ENCODE data around the gene LAMP1. TPM values are rescaled to one million over a fixed set of nuclear protein-coding genes. Genes with fewer than 3 reads are reported as not detected.
"Not testable (repeated sequence)": the region's sequence is repeated elsewhere in the genome, so short reads cannot be mapped to it uniquely, and the experiment has no call there.

LAMP1 gene
- total and polyA plus RNA-seq, 3 experiments from 2014 or later, result 36.6 to 110 (median 97.2) TPM

DNA sequence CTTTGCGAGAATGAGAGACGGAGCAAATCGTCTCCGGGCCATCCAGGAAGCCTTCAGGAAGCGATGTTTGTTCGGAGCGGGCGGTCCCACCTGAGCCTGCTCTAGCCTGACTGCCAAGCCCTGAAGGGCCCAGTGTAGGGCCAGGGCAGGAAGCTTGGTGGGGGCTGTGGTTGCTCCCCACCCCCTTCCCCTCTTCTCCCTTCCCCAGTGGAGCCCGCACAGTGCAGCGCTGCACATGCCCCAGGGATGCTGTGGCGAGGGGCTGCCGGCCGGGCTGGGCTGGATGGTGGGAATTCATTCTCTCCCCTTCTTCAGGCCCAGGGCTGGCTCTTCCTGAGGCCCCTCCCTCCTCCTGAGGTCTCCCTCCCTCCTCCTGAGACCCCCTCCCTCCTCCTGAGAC is 74.0 kb downstream of the LAMP1 start:
- H3K36me3 ChIP-seq (ENCODE audit: insufficient read depth, low read length), result no peaks in the 10 kb centered on the region
- CTCF ChIA-PET, result no interaction called here
- no peaks in the 10 kb centered on the region for H3K27me3 ChIP-seq (ENCODE audit: insufficient read depth, low read length, poor library complexity, severe bottlenecking)
- no peaks in the 10 kb centered on the region for H3K9me3 Mint-ChIP-seq
- H3K4me3 Mint-ChIP-seq, result no peak overlapping the region
- H3K27ac ChIP-seq (ENCODE audit: low read depth, low read length), result no peak overlapping the region
- DNase-seq, result no peak
- no peak overlapping the region for H3K4me3 ChIP-seq (ENCODE audit: low read length)
- H3K9me3 ChIP-seq (ENCODE audit: low read length), result no peaks in the 10 kb centered on the region
- no peak overlapping the region for H3K27ac Mint-ChIP-seq
- no peaks in the 10 kb centered on the region for H3K36me3 Mint-ChIP-seq
- no peaks in the 10 kb centered on the region for H3K4me1 ChIP-seq (ENCODE audit: insufficient read depth, low read length)
- no peaks in the 10 kb centered on the region for H3K4me1 Mint-ChIP-seq
- POLR2A ChIA-PET, result no interaction called here
- peaks cover 9% of the 10 kb centered on the region in 2 donors for H3K27me3 Mint-ChIP-seq

DNA sequence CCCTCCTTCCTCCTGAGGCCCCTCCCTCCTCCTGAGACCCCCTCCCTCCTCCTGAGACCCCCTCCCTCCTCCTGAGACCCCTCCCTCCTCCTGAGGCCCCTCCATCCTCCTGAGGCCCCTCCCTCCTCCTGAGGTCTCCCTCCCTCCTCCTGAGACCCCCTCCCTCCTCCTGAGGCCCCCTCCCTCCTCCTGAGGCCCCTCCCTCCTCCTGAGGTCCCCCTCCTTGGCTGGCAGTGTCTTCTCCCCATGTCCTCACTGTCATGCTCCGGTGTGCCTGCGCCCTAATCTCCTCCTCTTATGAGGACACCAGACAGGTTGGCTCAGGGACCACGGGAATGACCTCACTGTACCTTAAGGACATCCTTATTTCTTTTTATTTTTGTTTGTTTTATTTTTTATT is 74.7 kb downstream of the LAMP1 start:
- H3K36me3 ChIP-seq (ENCODE audit: insufficient read depth, low read length); H3K4me3 ChIP-seq (ENCODE audit: low read length); H3K4me1 Mint-ChIP-seq; H3K27me3 ChIP-seq (ENCODE audit: insufficient read depth, low read length, poor library complexity, severe bottlenecking); H3K27ac ChIP-seq (ENCODE audit: low read depth, low read length); DNase-seq; H3K4me1 ChIP-seq (ENCODE audit: insufficient read depth, low read length); CTCF ChIA-PET; POLR2A ChIA-PET; H3K27ac Mint-ChIP-seq; H3K9me3 Mint-ChIP-seq; H3K9me3 ChIP-seq (ENCODE audit: low read length); H3K36me3 Mint-ChIP-seq; H3K4me3 Mint-ChIP-seq: not testable (repeated sequence)
- H3K27me3 Mint-ChIP-seq, result peaks cover 12% of the 10 kb centered on the region in 2 donors

Other genes starting within 250 kb of the LAMP1 start
- under 1 TPM; 0.22 to 0.29 TPM for gene F7, start 191.4 kb upstream of the LAMP1 start, total RNA-seq
- 0.14 TPM for gene F7, start 191.4 kb upstream of the LAMP1 start, polyA plus RNA-seq
- not detected for gene F10, start 174.4 kb upstream of the LAMP1 start, total RNA-seq
- not detected for gene F10, start 174.4 kb upstream of the LAMP1 start, polyA plus RNA-seq
- not detected for gene PROZ, start 138.6 kb upstream of the LAMP1 start, total RNA-seq
- not detected for gene PROZ, start 138.6 kb upstream of the LAMP1 start, polyA plus RNA-seq
- gene PCID2, start 88.6 kb upstream of the LAMP1 start, total RNA-seq, result 10 to 100 TPM; 60.1 to 62.3 TPM
- 90.4 TPM for gene PCID2, start 88.6 kb upstream of the LAMP1 start, polyA plus RNA-seq
- gene CUL4A, start 87.6 kb upstream of the LAMP1 start, total RNA-seq, result 10 to 100 TPM; 82.5 to 87.3 TPM
- gene CUL4A, start 87.6 kb upstream of the LAMP1 start, polyA plus RNA-seq, result 67.4 TPM
- gene GRTP1, start 66.9 kb downstream of the LAMP1 start, total RNA-seq, result not detected
- not detected for gene GRTP1, start 66.9 kb downstream of the LAMP1 start, polyA plus RNA-seq
- under 1 TPM; 0.84 to 0.85 TPM for gene ADPRHL1, start 156.2 kb downstream of the LAMP1 start, total RNA-seq
- 0.56 TPM for gene ADPRHL1, start 156.2 kb downstream of the LAMP1 start, polyA plus RNA-seq
- gene DCUN1D2, start 193.5 kb downstream of the LAMP1 start, total RNA-seq, result 10 to 100 TPM; 16.2 to 16.8 TPM
- gene DCUN1D2, start 193.5 kb downstream of the LAMP1 start, polyA plus RNA-seq, result 8.8 TPM

All from CD8-positive, alpha-beta memory T cell (primary cell).